Calu3 (cell line): ENCODE data around the gene OR5K4. TPM values are rescaled to one million over a fixed set of nuclear protein-coding genes. Genes with fewer than 3 reads are reported as not detected.

Experiments used
- BruUV-seq: library from RNA; stranded (reverse); fragments of 400-500 nt; replicated peaks from 2 replicates; lab custom pipeline; 2021; lab: Mats Ljungman, UMichigan
- CTCF ChIA-PET: fragments of 300-600 bp; sonication (Branson Sonifier 250); formaldehyde crosslinking; loops from one replicate; lab custom pipeline; 2022; ENCODE audit warnings: antibody characterized with exemption; lab: Charles Lee
- DNase-seq: peaks from one replicate; pipeline ENCODE4 v3.0.0; 2022
- H3K27ac Mint-ChIP-seq: one replicate; pipeline ENCODE4 v1.8.0; 2022; ENCODE audit warnings: mixed read lengths; ENCODE audit not compliant: unreplicated experiment
- H3K27me3 Mint-ChIP-seq: one replicate; pipeline ENCODE4 v1.8.0; 2022; ENCODE audit warnings: mixed read lengths; ENCODE audit not compliant: unreplicated experiment
- H3K36me3 Mint-ChIP-seq: one replicate; pipeline ENCODE4 v1.8.0; 2022; ENCODE audit warnings: mild to moderate bottlenecking, moderate library complexity, mixed read lengths; ENCODE audit not compliant: insufficient read depth, unreplicated experiment
- H3K4me1 Mint-ChIP-seq: one replicate; pipeline ENCODE4 v1.8.0; 2022; ENCODE audit warnings: mild to moderate bottlenecking, low read depth, mixed read lengths; ENCODE audit not compliant: unreplicated experiment
- H3K4me3 Mint-ChIP-seq: one replicate; pipeline ENCODE4 v1.8.0; 2022; ENCODE audit warnings: mild to moderate bottlenecking, low read depth, moderate library complexity, mixed read lengths; ENCODE audit not compliant: unreplicated experiment
- H3K9me3 Mint-ChIP-seq: one replicate; pipeline ENCODE4 v1.8.0; 2022; ENCODE audit warnings: low read depth, mixed read lengths; ENCODE audit not compliant: unreplicated experiment
- CTCF ChIP-seq: fragments of 200-600 bp; IDR thresholded peaks from one replicate; pipeline ENCODE4 v1.8.0; 2022; ENCODE audit warnings: antibody characterized with exemption; ENCODE audit not compliant: unreplicated experiment
- intact Hi-C: fragments of 100-400 bp; cut with micrococcal nuclease; formaldehyde crosslinking; loops from one replicate; pipeline ENCODE4 v1.10.0; 2022; ENCODE audit not compliant: unreplicated experiment
- total RNA-seq: library from RNA; stranded (reverse); gene quantifications from 2 replicates; pipeline ENCODE4 v1.2.3, GENCODE V29; 2022

The OR5K4 gene
- total RNA-seq, 1 experiment from 2014 or later = not detected

DNA sequence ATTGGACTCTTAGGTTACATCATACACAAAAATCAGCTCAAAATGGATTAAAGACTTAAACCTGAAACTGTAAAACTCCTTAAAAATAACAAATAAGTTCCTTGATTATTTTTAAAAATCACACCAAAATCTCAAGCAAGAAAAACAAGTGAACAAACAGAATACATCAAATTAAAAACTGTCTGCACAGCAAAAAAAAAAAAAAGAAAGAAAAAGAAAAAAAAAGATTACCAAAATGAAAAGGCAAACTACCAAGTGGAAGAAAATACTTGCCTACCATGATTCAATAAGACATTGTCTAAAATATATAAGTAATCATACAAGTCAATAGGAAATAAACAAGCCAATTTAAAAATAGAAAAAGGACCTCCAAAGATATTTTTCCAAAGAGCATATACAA, 17.5 kb downstream of the OR5K4 start:
- Mint-ChIP-seq H3K36me3 (no peaks in the 10 kb centered on the region), H3K27me3 (no peaks in the 10 kb centered on the region), H3K9me3 (no peaks in the 10 kb centered on the region), H3K4me3 (no peak overlapping the region), H3K4me1 (no peaks in the 10 kb centered on the region), H3K27ac (no peak overlapping the region)
- DNase-seq = no peak
- no TSS peak for BruUV-seq
- CTCF ChIA-PET = no interaction called here
- TF ChIP-seq CTCF = no peak
- intact Hi-C loops = no loop called here

DNA sequence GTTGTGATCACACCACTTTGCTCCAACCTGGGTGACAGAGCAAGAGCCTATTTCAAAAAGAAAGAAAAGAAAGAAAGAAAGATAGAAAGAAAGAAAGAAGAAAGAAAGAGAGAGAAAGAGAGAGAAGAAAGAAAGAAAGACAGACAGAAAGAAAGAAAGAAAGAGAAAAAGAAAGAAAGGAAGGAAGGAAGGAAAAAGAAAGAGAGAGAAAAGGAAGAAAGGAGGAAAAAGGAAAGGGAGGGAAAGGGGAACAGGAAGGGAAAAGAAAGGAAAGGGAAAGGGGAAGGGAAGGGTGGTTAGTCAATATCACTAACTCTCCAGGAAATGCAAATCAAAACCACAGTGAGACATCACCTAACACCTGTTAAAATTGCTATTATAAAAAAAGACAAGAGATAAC, 18.2 kb downstream of the OR5K4 start:
- no TSS peak for BruUV-seq
- no peak for DNase-seq
- H3K4me3 Mint-ChIP-seq = no peak overlapping the region
- no peak for TF ChIP-seq CTCF
- intact Hi-C loops = no loop called here
- no peak overlapping the region for H3K27ac Mint-ChIP-seq
- H3K4me1 Mint-ChIP-seq = no peaks in the 10 kb centered on the region
- H3K9me3 Mint-ChIP-seq = no peaks in the 10 kb centered on the region
- CTCF ChIA-PET = no interaction called here
- H3K36me3 Mint-ChIP-seq = no peaks in the 10 kb centered on the region
- H3K27me3 Mint-ChIP-seq = no peaks in the 10 kb centered on the region

- no peaks in the 10 kb centered on the region for H3K36me3 Mint-ChIP-seq
- no peaks in the 10 kb centered on the region for H3K27me3 Mint-ChIP-seq
- no peak for TF ChIP-seq CTCF
- H3K27ac Mint-ChIP-seq = no peak overlapping the region
- H3K9me3 Mint-ChIP-seq = no peaks in the 10 kb centered on the region
- H3K4me1 Mint-ChIP-seq = no peaks in the 10 kb centered on the region
- CTCF ChIA-PET = interaction anchor here (0.7 kb wide), 1 partner anchor 149 kb away, joined by 4 read pairs; no protein-coding TSS in a partner anchor
- H3K4me3 Mint-ChIP-seq = no peak overlapping the region
- no TSS peak for BruUV-seq
- intact Hi-C loops = no loop called here
- no peak for DNase-seq
Measured at GRCh38 chr3:98372445-98372844, 18.8 kb downstream of the OR5K4 start.

- BruUV-seq = no TSS peak
- no peaks in the 10 kb centered on the region for H3K4me1 Mint-ChIP-seq
- intact Hi-C loops = no loop called here
- no peak overlapping the region for H3K27ac Mint-ChIP-seq
- H3K4me3 Mint-ChIP-seq = no peak overlapping the region
- no peaks in the 10 kb centered on the region for H3K36me3 Mint-ChIP-seq
- no peak for DNase-seq
- TF ChIP-seq CTCF = no peak
- CTCF ChIA-PET = no interaction called here
- no peaks in the 10 kb centered on the region for H3K27me3 Mint-ChIP-seq
- peaks cover 4% of the 10 kb centered on the region for H3K9me3 Mint-ChIP-seq
Measured at GRCh38 chr3:98376631-98377030, 23.0 kb downstream of the OR5K4 start.
